Fibroblast of skin of right biceps (primary cell): ENCODE measurements around the gene KCNJ5.
"Not testable (repeated sequence)": the region's sequence is repeated elsewhere in the genome, so short reads cannot be mapped to it uniquely, and the experiment has no call there.

ENCODE experiments used
- DNase-seq: peaks from one replicate; pipeline ENCODE4 v3.0.0-alpha.2; 2013

Gene KCNJ5

DNA sequence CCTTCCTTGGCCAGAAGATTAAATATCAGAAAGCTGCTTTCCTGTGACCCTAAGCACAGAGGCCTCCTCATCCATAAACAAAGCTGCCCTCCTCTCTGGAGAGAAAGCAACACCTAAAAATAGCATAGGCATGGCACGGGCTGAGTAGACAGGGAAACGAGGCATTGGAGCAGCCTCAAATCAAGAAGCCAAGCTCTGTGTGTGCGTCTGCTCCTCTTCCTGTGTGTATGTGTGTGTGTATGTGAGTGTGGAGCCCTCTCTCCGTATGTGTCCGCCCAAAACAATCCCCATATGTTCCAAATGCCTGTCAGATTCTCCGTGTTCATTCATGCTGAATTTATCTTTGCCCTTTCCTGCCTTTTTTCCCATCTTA is 24.0 kb downstream of the KCNJ5 start:
- DNase-seq, result no peak

GRCh38 chr11:128916037-128916572 is 24.9 kb downstream of the KCNJ5 start:
- no peak for DNase-seq

GRCh38 chr11:128916681-128917080 is 25.5 kb downstream of the KCNJ5 start:
- no peak for DNase-seq

DNA sequence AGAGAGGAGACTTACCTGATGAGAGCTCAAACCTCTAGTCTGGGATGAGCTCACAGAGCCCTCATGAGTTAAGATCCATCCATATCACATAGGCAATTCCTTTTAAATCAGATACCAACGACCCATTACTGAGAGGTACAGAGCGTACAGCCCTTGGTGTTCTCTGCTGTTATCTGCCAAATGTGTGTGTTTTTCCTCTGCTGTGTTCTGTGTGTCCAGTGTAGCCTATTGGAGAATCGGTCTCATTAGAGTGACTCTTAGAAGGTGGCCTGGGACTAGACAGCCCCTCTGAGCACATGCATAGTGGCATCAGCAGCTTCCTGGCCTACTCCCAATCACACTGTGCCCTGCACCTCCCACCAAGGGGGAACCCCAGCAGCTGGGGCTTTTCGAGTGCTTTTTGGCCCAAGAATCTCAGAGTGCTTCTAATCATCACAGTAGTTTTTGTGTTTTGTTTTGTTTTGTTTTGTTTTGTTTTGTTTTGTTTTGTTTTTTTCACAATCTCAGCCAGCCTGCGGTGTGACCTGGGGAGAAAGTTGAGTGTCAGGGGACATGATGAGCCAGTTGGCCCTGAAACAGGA is 26.1 kb downstream of the KCNJ5 start:
- DNase-seq, result no peak

DNA sequence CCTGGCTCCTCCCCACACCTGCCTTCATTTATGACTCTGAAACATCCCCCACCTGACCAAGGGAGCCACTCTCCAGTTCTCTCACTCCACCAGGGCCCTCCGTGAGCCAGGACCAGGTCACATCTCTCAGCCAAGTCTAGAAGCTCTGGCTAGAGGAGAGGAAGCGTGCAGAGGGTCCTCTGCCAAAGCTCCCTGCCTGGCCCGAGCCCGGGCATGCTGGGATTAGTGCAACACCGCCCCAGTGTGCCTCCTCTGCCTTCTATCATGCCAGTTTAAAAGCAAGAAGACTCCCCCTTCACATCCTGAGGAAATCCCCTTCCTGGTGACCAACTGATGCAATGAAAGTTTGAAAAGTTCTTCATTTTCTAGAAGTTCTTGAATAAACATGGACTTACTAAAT is 28.1 kb downstream of the KCNJ5 start:
- DNase-seq, result no peak

GRCh38 chr11:128919635-128920034 is 28.5 kb downstream of the KCNJ5 start:
- DNase-seq, result not testable (repeated sequence)

- DNase-seq, result no peak
These were observed 29.5 kb downstream of the KCNJ5 start for GRCh38 chr11:128920666-128921065.

DNA sequence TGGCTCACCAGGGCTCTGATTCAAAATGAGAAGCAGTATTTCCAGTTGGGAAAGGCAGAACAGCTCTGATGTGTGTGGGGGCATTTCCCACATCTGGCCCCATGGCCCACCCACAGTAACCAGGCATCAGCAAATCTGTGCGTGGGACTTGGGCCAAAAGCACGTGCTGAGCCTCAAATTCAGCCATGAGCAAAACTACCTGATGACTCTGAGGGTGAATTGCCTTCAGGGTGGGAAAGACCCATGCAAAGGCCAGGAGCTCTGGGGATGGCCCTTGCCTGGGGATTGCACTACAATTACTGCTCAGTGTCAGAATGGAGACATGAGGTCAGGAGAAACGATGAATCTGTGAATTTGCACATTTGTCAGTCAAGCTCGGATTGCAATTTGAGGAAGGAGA is 30.6 kb downstream of the KCNJ5 start:
- no peak for DNase-seq

DNA sequence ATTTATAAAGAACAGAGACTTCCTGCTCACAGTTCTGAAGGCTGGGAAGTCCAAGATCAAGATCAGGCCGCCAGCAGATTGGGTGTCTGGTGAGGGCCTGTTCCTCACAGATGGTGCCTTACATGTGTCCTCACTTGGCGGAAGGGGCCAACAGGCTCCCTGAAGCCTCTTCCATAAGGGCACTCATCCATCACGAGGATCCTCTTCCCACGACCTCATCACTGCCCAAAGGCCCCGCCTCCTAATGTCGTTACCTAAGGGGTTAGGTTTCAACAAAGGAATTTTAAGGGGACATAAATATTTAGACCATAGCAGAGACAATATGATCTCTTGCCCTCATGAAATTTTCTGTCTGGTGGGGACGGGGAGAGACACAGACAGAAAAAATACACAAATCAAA is 32.9 kb downstream of the KCNJ5 start:
- DNase-seq, result no peak

GRCh38 chr11:128924510-128925249 is 33.5 kb downstream of the KCNJ5 start:
- DNase-seq, result no peak

GRCh38 chr11:128925250-128925600 is 34.1 kb downstream of the KCNJ5 start:
- DNase-seq, result no peak

- DNase-seq, result no peak
These were observed 34.8 kb downstream of the KCNJ5 start for GRCh38 chr11:128926000-128926399.

DNA sequence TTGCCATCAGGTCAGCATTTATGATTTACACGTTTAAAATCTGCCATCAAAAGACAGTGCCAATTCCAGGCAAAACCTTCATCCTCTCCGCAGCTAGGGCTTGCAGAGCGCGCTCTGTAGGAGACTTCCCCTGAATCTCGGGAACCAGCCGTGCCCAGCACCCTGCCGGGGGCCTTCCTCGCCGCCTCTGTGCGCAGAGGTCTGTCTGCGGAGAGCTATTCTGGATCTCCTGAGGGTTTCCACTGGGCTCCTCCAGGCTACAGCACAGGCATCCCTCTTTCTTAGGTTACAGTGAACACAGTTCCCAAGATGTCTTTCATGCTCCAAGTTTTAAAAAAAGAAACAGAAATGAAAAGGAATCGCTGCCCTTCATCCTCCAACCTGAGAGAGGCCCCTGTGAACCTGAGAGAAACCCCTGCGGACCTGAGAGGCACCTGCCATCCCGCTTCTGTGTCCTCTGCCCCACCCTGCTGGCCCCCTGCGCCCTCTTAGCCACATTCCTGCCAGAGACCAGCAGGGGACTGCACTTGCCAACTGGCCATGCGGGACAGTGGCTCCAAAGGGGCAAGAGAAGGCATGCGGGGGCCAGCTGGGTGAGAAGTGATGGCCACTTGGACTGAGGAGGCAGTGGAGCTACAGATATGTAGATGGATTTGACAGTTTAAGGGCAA is 35.4 kb downstream of the KCNJ5 start:
- DNase-seq, result no peak

GRCh38 chr11:128927108-128927461 is 35.9 kb downstream of the KCNJ5 start:
- DNase-seq, result no peak

GRCh38 chr11:128927683-128928336 is 36.7 kb downstream of the KCNJ5 start:
- no peak for DNase-seq

- no peak for DNase-seq
These were observed 37.2 kb downstream of the KCNJ5 start for GRCh38 chr11:128928400-128928799.

GRCh38 chr11:128929468-128929867 is 38.3 kb downstream of the KCNJ5 start:
- DNase-seq, result no peak

DNA sequence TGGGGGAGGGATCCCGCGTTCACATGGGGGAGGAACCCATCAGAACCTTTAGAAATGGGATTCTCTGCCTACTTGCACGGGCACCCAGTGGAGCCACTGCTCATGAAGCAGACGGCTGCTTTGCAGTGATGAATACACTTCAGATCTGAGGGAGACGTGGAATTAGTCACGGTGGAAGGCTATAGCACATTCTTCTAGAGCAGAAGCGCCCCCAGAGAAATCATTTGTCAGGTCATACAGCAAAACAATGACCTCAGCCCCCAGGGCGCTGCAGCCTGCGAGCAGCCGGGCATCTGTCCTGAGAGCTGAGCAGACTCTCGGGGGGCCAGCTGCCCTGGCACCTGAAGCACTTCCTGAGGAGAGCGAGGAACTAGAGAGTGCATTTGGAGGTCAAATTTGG is 38.8 kb downstream of the KCNJ5 start:
- DNase-seq, result peak; percentile 69

DNA sequence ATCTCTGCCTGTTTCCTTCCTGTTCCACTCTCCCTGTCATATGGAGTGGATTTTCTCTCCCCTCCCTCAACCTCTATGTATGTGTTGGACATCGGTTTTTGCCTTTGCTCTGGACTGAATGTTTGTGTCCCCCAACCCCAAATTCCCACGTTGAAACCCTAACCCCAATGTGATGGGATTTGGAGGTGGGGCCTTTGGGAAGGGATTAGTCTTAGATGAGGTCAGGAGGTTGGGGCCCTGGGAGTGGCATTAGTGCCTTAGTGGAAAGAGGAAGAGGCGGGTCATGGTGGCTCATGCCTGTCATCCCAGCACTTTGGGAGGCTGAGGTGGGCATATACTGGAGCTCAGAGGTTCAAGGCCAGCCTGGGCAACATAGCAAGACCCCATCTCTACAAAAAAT is 39.9 kb downstream of the KCNJ5 start:
- no peak for DNase-seq

GRCh38 chr11:128931668-128932067 is 40.5 kb downstream of the KCNJ5 start:
- DNase-seq, result no peak

DNA sequence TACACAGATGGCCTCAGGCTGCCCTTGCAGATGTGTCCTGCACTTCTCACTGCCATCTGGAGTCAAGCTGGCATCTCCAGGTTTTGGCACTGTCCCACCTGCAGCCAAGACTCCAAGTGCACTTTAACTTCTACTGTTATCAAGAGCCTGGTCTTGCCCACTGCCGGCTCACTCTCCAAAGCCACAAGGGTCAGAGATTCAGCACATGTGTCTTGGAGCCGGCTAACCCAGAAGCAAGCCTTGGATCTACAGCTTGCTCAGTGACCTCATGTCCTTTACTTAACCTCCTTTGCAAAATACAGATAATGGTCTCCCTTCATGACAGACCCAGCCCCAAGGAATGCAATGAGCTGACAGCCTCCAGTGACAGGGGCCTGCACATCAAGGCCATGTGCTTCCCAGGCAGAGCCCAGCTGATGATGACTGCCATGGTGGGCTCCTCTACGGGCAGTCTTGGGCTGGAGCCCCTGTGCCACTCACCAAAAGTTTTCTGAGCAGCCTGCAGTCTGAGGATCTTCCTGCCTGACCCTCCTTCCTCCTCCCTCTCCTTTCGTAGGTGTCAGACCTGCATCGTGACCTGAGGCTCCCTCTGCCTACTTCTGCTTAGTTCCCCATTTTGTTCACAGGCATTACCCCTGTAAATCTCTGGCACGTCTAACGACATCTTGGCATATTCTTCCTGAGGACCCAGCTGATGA is 42.5 kb downstream of the KCNJ5 start:
- DNase-seq, result no peak

DNA sequence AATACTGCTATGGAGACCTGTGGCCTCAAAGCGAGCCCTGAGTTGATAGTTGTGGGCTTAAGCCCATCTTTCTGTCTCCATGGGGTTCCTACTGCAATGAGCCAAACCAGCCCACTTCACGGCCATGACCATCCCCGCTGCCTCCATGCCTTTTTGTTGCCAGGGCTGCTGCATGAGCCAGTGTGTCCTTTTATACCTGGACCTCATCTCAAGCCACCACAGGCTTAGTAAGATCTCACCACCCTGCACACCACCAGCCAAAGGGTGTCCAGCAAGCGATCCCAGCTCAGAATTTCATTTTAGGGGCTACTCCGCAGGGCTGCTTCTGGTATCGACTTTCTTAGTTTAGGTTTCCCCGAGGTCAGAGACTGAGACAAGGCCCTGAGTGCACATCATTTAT is 43.2 kb downstream of the KCNJ5 start:
- DNase-seq, result no peak

- no peak for DNase-seq
These were observed 43.8 kb downstream of the KCNJ5 start for GRCh38 chr11:128934926-128935325.
